GM12878 (cell line): ENCODE results near the gene DNPEP.
A peak's percentile ranks its signal among the peaks of the same experiment; 100 is the strongest.

Experiments
- TCF7 ChIP-seq: IDR thresholded peaks from 2 replicates; pipeline ENCODE4 v1.6.1; 2014; ENCODE audit warnings: antibody characterized with exemption, borderline replicate concordance
- TF ChIP-seq, protein P1 (sequence below), 3 experiments: IDR thresholded peaks in 2 of 3; conservative IDR thresholded peaks in 1 of 3; 2 replicates each; pipeline ENCODE4 v1.5.1; 2011; ENCODE audit warnings: low read depth in 3 of 3, low read length in 3 of 3, mild to moderate bottlenecking in 3 of 3, control low read depth in 2 of 3, moderate library complexity in 2 of 3, inconsistent platforms in 1 of 3, mixed read lengths in 1 of 3; ENCODE audit not compliant: control insufficient read depth in 2 of 3, insufficient read depth in 1 of 3; ENCODE audit errors: extremely low read depth in 1 of 3

DNA sequence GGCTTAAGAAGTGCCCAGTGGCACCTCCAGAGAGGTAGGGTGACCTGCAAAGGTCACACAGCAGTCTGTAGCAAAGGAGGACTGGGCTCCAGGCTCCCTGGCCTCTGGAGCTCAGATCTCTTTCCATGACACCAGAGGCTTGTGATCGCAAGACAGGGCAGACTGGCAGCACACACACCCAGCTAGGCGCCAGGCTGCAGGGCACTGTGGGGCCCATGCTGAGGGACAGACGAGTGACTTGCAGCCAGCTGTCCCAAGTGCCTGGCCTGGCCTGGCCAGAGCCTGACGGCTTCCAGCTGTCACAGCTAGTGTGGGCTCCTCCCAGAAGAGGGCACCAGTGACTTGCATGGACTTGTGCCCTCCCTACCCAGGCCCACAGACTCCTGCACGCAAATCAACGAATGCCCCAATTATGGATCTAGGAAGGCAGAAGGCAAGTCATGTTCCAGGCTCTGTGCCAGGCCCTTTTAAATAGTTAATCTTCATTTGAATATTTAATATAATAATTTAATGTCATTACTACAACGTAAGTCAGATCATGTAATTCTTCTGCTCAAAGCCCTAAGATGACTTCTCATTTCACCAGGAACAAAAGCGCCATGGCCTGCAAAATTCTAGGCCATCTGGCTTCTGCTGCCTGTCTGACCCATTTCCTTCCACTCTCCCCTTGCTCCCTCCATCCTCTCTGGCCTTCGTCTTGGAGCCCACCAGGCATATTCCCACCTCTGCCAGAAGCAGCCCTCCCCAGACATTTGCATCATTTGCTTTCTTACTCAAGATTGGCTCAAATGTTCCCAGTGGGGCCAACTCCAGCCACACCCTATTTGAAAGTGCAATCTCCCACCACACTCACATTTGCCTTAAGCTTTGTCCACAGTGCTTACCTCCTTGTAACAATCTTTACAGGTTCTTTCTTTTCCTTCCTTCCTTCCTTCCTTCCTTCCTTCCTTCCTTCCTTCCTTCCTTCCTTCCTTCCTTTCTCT lies 43.2 kb upstream of the DNPEP start:
- no peak for TF ChIP-seq TCF7
- TF ChIP-seq, protein P1, sequence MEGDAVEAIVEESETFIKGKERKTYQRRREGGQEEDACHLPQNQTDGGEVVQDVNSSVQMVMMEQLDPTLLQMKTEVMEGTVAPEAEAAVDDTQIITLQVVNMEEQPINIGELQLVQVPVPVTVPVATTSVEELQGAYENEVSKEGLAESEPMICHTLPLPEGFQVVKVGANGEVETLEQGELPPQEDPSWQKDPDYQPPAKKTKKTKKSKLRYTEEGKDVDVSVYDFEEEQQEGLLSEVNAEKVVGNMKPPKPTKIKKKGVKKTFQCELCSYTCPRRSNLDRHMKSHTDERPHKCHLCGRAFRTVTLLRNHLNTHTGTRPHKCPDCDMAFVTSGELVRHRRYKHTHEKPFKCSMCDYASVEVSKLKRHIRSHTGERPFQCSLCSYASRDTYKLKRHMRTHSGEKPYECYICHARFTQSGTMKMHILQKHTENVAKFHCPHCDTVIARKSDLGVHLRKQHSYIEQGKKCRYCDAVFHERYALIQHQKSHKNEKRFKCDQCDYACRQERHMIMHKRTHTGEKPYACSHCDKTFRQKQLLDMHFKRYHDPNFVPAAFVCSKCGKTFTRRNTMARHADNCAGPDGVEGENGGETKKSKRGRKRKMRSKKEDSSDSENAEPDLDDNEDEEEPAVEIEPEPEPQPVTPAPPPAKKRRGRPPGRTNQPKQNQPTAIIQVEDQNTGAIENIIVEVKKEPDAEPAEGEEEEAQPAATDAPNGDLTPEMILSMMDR (IDR thresholded peaks at IDR 0.05 in 2 of 3, conservative IDR thresholded peaks at IDR 0.05 in 1 of 3; ENCODE audit: control insufficient read depth in 2 of 3, extremely low read depth in 1 of 3, insufficient read depth in 1 of 3, low read depth in 3 of 3, low read length in 3 of 3): peak in 2 of 3 experiments; percentile 16 to 23; a peak in 2 of 6 replicates
